Aorta (tissue), 5 donors: ENCODE measurements around the gene PFN3. TPM values are rescaled to one million over a fixed set of nuclear protein-coding genes. Genes with fewer than 3 reads are reported as not detected.

ENCODE experiments used
- ATAC-seq: fragments of 200-7000 bp; cut with Tn5 transposase; one replicate; pipeline ENCODE4 v1.9.1; 2022; ENCODE audit warnings: moderate library complexity; ENCODE audit not compliant: low FRiP score
- DNase-seq, 2 donors: peaks; one replicate each; pipeline ENCODE4 v3.0.0-alpha.2; 2020
- H3K27ac ChIP-seq, 2 donors: one replicate each; pipeline ENCODE4 v1.5.1; 2013; ENCODE audit warnings: low read length in 2 of 2, mild to moderate bottlenecking in 2 of 2, moderate library complexity in 2 of 2, control low read depth in 1 of 2, inconsistent platforms in 1 of 2, low read depth in 1 of 2
- H3K27me3 ChIP-seq, 2 donors: one replicate each; pipeline ENCODE4 v1.6.1; 2013; ENCODE audit warnings: control low read depth in 1 of 2, low read length in 1 of 2, mild to moderate bottlenecking in 1 of 2, moderate library complexity in 1 of 2; ENCODE audit not compliant: insufficient read depth in 2 of 2, control insufficient read depth in 1 of 2
- H3K36me3 ChIP-seq, 2 donors: one replicate each; pipeline ENCODE4 v1.6.1; 2013; ENCODE audit warnings: control low read depth in 1 of 2, low read length in 1 of 2, mild to moderate bottlenecking in 1 of 2; ENCODE audit not compliant: insufficient read depth in 2 of 2, control insufficient read depth in 1 of 2
- H3K4me1 ChIP-seq, 2 donors: one replicate each; pipeline ENCODE4 v1.6.1; 2013; ENCODE audit warnings: low read length in 2 of 2, control low read depth in 1 of 2, mild to moderate bottlenecking in 1 of 2, moderate library complexity in 1 of 2; ENCODE audit not compliant: insufficient read depth in 2 of 2, control insufficient read depth in 1 of 2
- H3K4me3 ChIP-seq, 2 donors: one replicate each; pipeline ENCODE4 v1.5.1; 2013; ENCODE audit warnings: low read length in 2 of 2, control low read depth in 1 of 2, mild to moderate bottlenecking in 1 of 2
- H3K9me3 ChIP-seq: one replicate; pipeline ENCODE4 v1.6.1; 2013; ENCODE audit warnings: mild to moderate bottlenecking, low read length; ENCODE audit not compliant: control insufficient read depth
- WGBS, 2 donors: extraction: QIAGEN DNeasy Blood & Tissue Kit; methylation state at CpG; one replicate each; pipeline ENCODE4 v1.1.7; 2013; 5-methylcytosine and 5-hydroxymethylcytosine counted together
- intact Hi-C, 2 donors: fragments of 100-400 bp; cut with DNase I; formaldehyde crosslinking; loops; one replicate each; pipeline versions ENCODE4 v1.14.2 to v1.15.0; 2022
- polyA plus RNA-seq, 2 donors: library from polyadenylated mRNA; stranded (reverse); fragments of 200-250 nt; gene quantifications; one replicate each; pipeline ENCODE4 v1.2.3, GENCODE V29; 2013
- total RNA-seq, 2 donors: library from RNA; stranded (reverse); fragmentation: NEBNext Ultra II Directional; extraction: Animal tissue kit (Norgen Biotek cat#: 25700); gene quantifications; one replicate each; pipeline ENCODE4 v1.2.1, GENCODE V29; 2021
- donor health status: healthy with polysubstance abuse.
- donor health status: Bipolar disorder and iron deficiency.
- donor health status: DM: no; HTN: no; CAD: no.
- donor health status: DM: no; HTN: no; CAD: no.
- donor health status: DM: yes; HTN: yes; CAD: no.

The PFN3 gene
- total and polyA plus RNA-seq, 4 donors = not detected

DNA sequence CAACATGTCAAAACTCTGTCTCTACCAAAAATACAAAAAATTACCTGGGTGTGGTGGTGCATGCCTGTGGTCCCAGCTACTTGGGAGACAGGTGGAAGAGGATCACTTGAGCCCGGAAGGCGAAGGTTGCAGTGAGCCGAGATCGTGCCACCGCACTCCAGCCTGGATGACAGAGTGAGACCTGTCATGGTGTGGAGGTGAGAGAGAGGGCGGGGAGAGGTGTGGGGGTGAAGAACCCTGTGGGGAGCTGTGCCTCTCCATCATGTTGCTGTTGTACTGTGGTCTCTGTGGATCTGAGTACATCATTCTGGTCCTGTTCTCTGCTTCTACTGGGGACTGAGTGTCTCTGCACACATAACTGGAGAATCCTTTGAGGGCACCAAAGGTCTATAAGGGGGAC lies 27.6 kb downstream of the PFN3 start:
- Histone ChIP-seq H3K27me3 (no peaks in the 10 kb centered on the region), H3K4me1 (no peaks in the 10 kb centered on the region), H3K9me3 (no peaks in the 10 kb centered on the region), H3K36me3 (no peaks in the 10 kb centered on the region), H3K27ac (no peak overlapping the region), H3K4me3 (no peak overlapping the region)
- 90 to 97% methylated on average over 6 of the region's 6 CpGs for WGBS, 2 donors
- no peak for ATAC-seq
- no peak for DNase-seq
- intact Hi-C loops = no loop called here

- Histone ChIP-seq H3K36me3 (no peaks in the 10 kb centered on the region), H3K27ac (no peak overlapping the region), H3K27me3 (no peaks in the 10 kb centered on the region), H3K4me1 (no peaks in the 10 kb centered on the region), H3K9me3 (no peaks in the 10 kb centered on the region), H3K4me3 (no peak overlapping the region)
- no peak for ATAC-seq
- intact Hi-C loops = no loop called here
- 93 to 94% methylated on average over 12 of the region's 12 CpGs for WGBS, 2 donors
- no peak for DNase-seq
These were observed 28.2 kb downstream of the PFN3 start for GRCh38 chr5:177372034-177372896.

- ATAC-seq (no peak), DNase-seq (no peak)
- no peaks in the 10 kb centered on the region for H3K36me3 ChIP-seq
- intact Hi-C loops = no loop called here
- H3K27ac ChIP-seq = no peak overlapping the region
- H3K4me1 ChIP-seq = no peaks in the 10 kb centered on the region
- H3K9me3 ChIP-seq = no peaks in the 10 kb centered on the region
- peak overlapping the region in 1 of 2 donors; percentile 9 for H3K4me3 ChIP-seq
- no peaks in the 10 kb centered on the region for H3K27me3 ChIP-seq
- WGBS, 2 donors = 60 to 64% methylated on average over 22 to 26 of the region's 26 CpGs
These were observed 29.1 kb downstream of the PFN3 start for GRCh38 chr5:177371120-177372033.

GRCh38 chr5:177370488-177371119 lies 29.9 kb downstream of the PFN3 start:
- peak overlapping the region in 1 of 2 donors; percentile 9 for H3K4me3 ChIP-seq
- H3K9me3 ChIP-seq = no peaks in the 10 kb centered on the region
- intact Hi-C loops = no loop called here
- ATAC-seq = peak; percentile 69
- H3K4me1 ChIP-seq = no peaks in the 10 kb centered on the region
- no peaks in the 10 kb centered on the region for H3K27me3 ChIP-seq
- H3K27ac ChIP-seq = no peak overlapping the region
- 12 to 16% methylated on average over 24 to 42 of the region's 42 CpGs for WGBS, 2 donors
- H3K36me3 ChIP-seq = no peaks in the 10 kb centered on the region
- peak; percentile 85 to 90 for DNase-seq

DNA sequence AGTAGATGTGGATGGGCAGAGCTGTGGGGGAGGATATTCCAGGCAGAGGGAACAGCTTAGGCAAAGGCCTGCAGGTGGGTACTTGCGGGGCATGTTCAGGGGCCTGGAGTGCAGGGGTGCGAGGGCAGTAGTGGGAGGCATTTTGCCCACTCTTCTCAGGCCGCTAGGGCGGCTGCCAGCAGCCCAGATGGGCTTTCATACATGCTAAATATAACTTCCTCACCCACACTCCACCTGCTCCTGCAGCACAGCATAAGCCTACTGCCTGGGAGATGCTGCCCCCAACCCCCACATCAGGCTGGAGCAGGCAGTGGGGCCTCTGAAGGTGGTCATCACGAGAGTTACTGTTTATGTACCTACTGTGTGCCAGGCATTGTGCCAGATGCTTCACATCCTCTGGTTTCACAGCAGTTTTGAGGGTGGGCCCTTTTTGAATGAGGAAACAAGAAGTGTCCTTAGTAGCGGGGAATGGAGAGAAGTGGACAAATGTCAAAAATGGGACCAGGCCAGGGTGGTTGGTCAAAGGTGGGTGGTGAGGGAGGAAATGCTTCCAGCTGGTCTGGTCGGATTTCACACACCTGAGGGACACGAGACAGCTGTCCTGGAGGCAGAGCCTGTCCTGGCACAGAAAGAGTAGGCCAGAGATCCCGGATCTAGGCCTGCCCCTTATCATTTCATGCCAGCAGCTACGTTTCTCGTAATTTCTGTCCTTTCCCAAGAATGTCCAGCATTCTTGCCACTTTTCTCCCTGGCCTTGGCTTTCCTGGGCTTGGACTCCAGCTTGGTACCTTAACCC lies 30.6 kb downstream of the PFN3 start:
- ATAC-seq = no peak

GRCh38 chr5:177368869-177369644 lies 31.4 kb downstream of the PFN3 start:
- H3K27ac ChIP-seq = no peak overlapping the region

More for the DNA sequence above, 30.6 kb downstream of the PFN3 start:
- Histone ChIP-seq H3K9me3 (no peaks in the 10 kb centered on the region), H3K27ac (no peak overlapping the region), H3K27me3 (no peaks in the 10 kb centered on the region), H3K4me1 (no peaks in the 10 kb centered on the region), H3K36me3 (no peaks in the 10 kb centered on the region), H3K4me3 (no peak overlapping the region)
- DNase-seq = no peak
- intact Hi-C loops = loop anchor here in 1 of 2 donors (5.0 kb wide), 1 partner anchor 58 kb away; the partner anchor contains the start of gene MXD3
- 39 to 49% methylated on average over 11 of the region's 11 CpGs for WGBS, 2 donors

DNA sequence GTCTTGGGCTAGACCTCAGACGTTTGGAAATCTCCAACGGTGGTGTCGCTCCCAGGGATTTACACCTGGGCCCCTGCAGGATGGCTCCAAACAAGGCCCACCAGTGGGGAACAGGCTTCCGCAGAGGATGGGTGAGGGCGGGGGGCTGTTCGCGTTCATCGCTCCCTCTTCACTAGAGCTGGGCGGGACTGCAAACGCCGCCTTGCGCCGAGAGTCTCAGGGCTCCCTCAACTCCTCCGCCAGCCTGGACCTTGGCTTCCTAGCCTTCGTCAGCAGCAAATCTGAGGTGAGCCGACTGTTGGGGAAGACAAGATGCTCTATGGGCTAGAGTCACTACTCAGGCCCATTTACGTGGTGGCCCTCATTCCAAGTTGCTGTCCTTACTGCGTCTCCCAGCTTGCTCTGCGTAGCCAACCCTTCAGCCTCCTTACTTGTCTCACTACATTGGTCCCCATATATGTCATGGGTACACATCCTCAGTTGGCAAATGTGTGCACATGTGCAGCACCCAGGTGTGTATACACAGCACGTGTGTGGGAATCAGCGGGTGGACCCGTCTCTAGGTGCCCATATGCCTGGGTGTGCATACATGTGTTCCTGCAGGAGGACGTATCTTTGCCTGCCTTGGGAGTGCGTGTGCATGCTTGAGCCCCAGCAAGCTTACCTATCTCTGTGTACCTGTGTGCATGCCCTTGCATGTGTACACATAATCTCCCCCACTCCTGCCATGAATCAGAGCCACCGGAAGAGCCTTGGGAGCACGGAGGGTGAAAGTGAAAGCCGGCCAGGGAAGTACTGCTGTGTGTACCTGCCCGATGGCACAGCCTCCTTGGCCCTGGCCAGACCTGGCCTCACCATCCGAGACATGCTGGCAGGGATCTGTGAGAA lies 32.2 kb downstream of the PFN3 start:
- ATAC-seq (no peak), DNase-seq (no peak)
- WGBS, 2 donors = 85 to 87% methylated on average over 29 of the region's 29 CpGs
- Histone ChIP-seq H3K9me3 (no peaks in the 10 kb centered on the region), H3K27ac (no peak overlapping the region), H3K27me3 (no peaks in the 10 kb centered on the region), H3K36me3 (no peaks in the 10 kb centered on the region), H3K4me3 (no peak overlapping the region), H3K4me1 (no peaks in the 10 kb centered on the region)
- intact Hi-C loops = loop anchor here in 1 of 2 donors (5.0 kb wide), 1 partner anchor 56 kb away; the partner anchor contains the start of gene MXD3

More at GRCh38 chr5:177368869-177369644, 31.4 kb downstream of the PFN3 start:
- intact Hi-C loops = loop anchor here in 1 of 2 donors (5.0 kb wide), 1 partner anchor 57 kb away; the partner anchor contains the start of gene MXD3
- no peaks in the 10 kb centered on the region for H3K9me3 ChIP-seq
- no peak overlapping the region for H3K4me3 ChIP-seq
- 66 to 73% methylated on average over 5 of the region's 5 CpGs for WGBS, 2 donors
- no peaks in the 10 kb centered on the region for H3K27me3 ChIP-seq
- DNase-seq = no peak
- no peaks in the 10 kb centered on the region for H3K4me1 ChIP-seq
- no peak for ATAC-seq
- H3K36me3 ChIP-seq = no peaks in the 10 kb centered on the region
